ENCODE measurements around the gene VLDLR.

DNA sequence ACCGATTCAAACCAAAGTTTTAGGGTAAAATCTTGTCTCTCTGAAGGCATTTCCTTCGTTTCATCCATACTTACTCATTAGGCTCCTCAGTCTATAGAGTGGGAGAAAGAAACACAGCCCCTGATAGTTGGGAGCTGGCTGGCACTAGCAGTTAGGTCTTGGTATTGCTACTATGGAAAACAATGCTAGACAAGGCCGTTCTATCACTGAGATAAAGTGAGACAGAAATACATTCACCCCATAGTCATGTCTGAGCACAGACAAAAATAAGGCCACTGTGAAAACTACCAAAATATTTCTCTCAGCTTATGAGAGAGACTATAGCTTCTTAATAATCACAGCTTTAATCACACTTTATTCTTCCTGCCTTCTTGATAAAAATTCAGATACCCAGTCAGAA, 67.0 kb downstream of the VLDLR start:
- TF ChIP-seq POLR2A (IDR thresholded peaks at IDR 0.05; ENCODE audit: control extremely low read depth in 1 of 2, low read depth in 2 of 2, low read length in 2 of 2) (no peak), RNF2 (IDR thresholded peaks at IDR 0.05; ENCODE audit: borderline replicate concordance, low read depth, low read length, missing control alignments, poor library complexity, severe bottlenecking) (no peak), RFX5 (IDR thresholded peaks at IDR 0.05; ENCODE audit: borderline replicate concordance, low read depth, low read length) (no peak), RXRA (IDR thresholded peaks at IDR 0.05; ENCODE audit: insufficient read depth, low read depth, low read length) (no peak), EZH2 (IDR thresholded peaks at IDR 0.05; ENCODE audit: low read depth, low read length, severe bottlenecking) (no peak), ZNF274 (IDR thresholded peaks at IDR 0.05; ENCODE audit: borderline replicate concordance, extremely low read depth, low read length) (no peak)
- TF ChIP-seq, protein P1, sequence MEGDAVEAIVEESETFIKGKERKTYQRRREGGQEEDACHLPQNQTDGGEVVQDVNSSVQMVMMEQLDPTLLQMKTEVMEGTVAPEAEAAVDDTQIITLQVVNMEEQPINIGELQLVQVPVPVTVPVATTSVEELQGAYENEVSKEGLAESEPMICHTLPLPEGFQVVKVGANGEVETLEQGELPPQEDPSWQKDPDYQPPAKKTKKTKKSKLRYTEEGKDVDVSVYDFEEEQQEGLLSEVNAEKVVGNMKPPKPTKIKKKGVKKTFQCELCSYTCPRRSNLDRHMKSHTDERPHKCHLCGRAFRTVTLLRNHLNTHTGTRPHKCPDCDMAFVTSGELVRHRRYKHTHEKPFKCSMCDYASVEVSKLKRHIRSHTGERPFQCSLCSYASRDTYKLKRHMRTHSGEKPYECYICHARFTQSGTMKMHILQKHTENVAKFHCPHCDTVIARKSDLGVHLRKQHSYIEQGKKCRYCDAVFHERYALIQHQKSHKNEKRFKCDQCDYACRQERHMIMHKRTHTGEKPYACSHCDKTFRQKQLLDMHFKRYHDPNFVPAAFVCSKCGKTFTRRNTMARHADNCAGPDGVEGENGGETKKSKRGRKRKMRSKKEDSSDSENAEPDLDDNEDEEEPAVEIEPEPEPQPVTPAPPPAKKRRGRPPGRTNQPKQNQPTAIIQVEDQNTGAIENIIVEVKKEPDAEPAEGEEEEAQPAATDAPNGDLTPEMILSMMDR (IDR thresholded peaks at IDR 0.05; ENCODE audit: control extremely low read depth in 1 of 3, insufficient read depth in 1 of 3, low read depth in 1 of 3, low read length in 3 of 3) = no peak
- TF ChIP-seq, protein P2, sequence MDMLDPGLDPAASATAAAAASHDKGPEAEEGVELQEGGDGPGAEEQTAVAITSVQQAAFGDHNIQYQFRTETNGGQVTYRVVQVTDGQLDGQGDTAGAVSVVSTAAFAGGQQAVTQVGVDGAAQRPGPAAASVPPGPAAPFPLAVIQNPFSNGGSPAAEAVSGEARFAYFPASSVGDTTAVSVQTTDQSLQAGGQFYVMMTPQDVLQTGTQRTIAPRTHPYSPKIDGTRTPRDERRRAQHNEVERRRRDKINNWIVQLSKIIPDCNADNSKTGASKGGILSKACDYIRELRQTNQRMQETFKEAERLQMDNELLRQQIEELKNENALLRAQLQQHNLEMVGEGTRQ (IDR thresholded peaks at IDR 0.05; ENCODE audit: low read length) = no peak
- TF ChIP-seq, protein P3, sequence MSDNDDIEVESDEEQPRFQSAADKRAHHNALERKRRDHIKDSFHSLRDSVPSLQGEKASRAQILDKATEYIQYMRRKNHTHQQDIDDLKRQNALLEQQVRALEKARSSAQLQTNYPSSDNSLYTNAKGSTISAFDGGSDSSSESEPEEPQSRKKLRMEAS (IDR thresholded peaks at IDR 0.05) = no peak
